Tibial artery (tissue), 4 donors: ENCODE measurements around the gene CD247.

Source experiments
- DNase-seq, 2 donors: peaks; one replicate each; pipeline ENCODE4 v3.0.0-alpha.2; 2019
- H3K27ac ChIP-seq, 2 donors: fragments of 200-600 bp; sonication (generic) in 1 of 2; 1 replicate in 1 of 2; 2 replicates in 1 of 2; pipeline ENCODE4 v1.5.1; 2018 to 2019; ENCODE audit warnings: mild to moderate bottlenecking in 1 of 2
- H3K27me3 ChIP-seq, 2 donors: fragments of 200-600 bp; sonication (generic) in 1 of 2; one replicate each; pipeline versions ENCODE4 v1.5.1 to v1.6.0; 2016 to 2019
- H3K36me3 ChIP-seq, 3 donors: fragments of 200-600 bp; sonication (generic) in 2 of 3; one replicate each; pipeline ENCODE4 v1.5.1; 2016 to 2019; ENCODE audit warnings: mild to moderate bottlenecking in 2 of 3
- H3K4me1 ChIP-seq, 4 donors: fragments of 200-600 bp; sonication (generic) in 2 of 4; 1 replicate in 3 of 4; 2 replicates in 1 of 4; pipeline ENCODE4 v1.5.1; 2016 to 2019
- H3K4me3 ChIP-seq, 2 donors: fragments of 200-600 bp; sonication (generic) in 1 of 2; 1 replicate in 1 of 2; 2 replicates in 1 of 2; pipeline ENCODE4 v1.5.1; 2018 to 2019; ENCODE audit warnings: mild to moderate bottlenecking in 2 of 2
- H3K9me3 ChIP-seq, 3 donors: fragments of 200-600 bp; sonication (generic) in 1 of 3; one replicate each; pipeline ENCODE4 v1.5.1; 2016 to 2019
- CTCF ChIP-seq, 2 experiments: fragments of 200-600 bp in 1 of 2; fragments of 450-650 bp in 1 of 2; IDR thresholded peaks; one replicate each; pipeline ENCODE4 v1.5.1; 2017 to 2019; ENCODE audit warnings: antibody characterized with exemption in 2 of 2, mild to moderate bottlenecking in 1 of 2, moderate library complexity in 1 of 2
- intact Hi-C: fragments of 100-400 bp; cut with DNase I; formaldehyde crosslinking; loops from one replicate; pipeline ENCODE4 v1.15.0; 2023; ENCODE audit warnings: low total_unique reads

The CD247 gene

GRCh38 chr1:167442142-167442848 lies 76.0 kb downstream of the CD247 start:
- H3K27ac ChIP-seq = no peak overlapping the region
- intact Hi-C loops = loop anchor here (2.0 to 10.0 kb wide), 3 partner anchors 93 to 377 kb away; no protein-coding TSS in a partner anchor

GRCh38 chr1:167441222-167441621 lies 77.1 kb downstream of the CD247 start:
- no peak for DNase-seq
- H3K27ac ChIP-seq = no peak overlapping the region
- H3K36me3 ChIP-seq = no peaks in the 10 kb centered on the region
- TF ChIP-seq CTCF (IDR thresholded peaks at IDR 0.05) = no peak
- no peaks in the 10 kb centered on the region for H3K9me3 ChIP-seq
- H3K4me1 ChIP-seq = peaks cover 0 to 11% (median 9%) of the 10 kb centered on the region in 4 donors
- peaks cover 0 to 15% of the 10 kb centered on the region in 2 donors for H3K27me3 ChIP-seq
- H3K4me3 ChIP-seq = no peak overlapping the region
- intact Hi-C loops = loop anchor here (5.0 to 10.0 kb wide), 2 partner anchors 94 to 174 kb away; no protein-coding TSS in a partner anchor

More at GRCh38 chr1:167442142-167442848, 76.0 kb downstream of the CD247 start:
- Histone ChIP-seq H3K9me3 (no peaks in the 10 kb centered on the region), H3K4me1 (peaks cover 0 to 11% (median 9%) of the 10 kb centered on the region in 4 donors), H3K36me3 (no peaks in the 10 kb centered on the region), H3K4me3 (no peak overlapping the region), H3K27me3 (peaks cover 0 to 15% of the 10 kb centered on the region in 2 donors)
- peak; percentile 85 to 88 for DNase-seq
- TF ChIP-seq CTCF (IDR thresholded peaks at IDR 0.05) = peak; percentile 78 to 85

- DNase-seq = no peak
- Histone ChIP-seq H3K36me3 (no peaks in the 10 kb centered on the region), H3K4me1 (peaks cover 0 to 11% (median 9%) of the 10 kb centered on the region in 4 donors), H3K27me3 (peaks cover 0 to 15% of the 10 kb centered on the region in 2 donors), H3K4me3 (no peak overlapping the region), H3K27ac (no peak overlapping the region), H3K9me3 (no peaks in the 10 kb centered on the region)
- TF ChIP-seq CTCF (IDR thresholded peaks at IDR 0.05) = no peak
- intact Hi-C loops = loop anchor here (5.0 to 10.0 kb wide), 2 partner anchors 94 to 173 kb away; no protein-coding TSS in a partner anchor
Observed at GRCh38 chr1:167440776-167441175, 77.6 kb downstream of the CD247 start.

GRCh38 chr1:167440345-167440744 lies 78.0 kb downstream of the CD247 start:
- no peaks in the 10 kb centered on the region for H3K36me3 ChIP-seq
- peaks cover 0 to 15% of the 10 kb centered on the region in 2 donors for H3K27me3 ChIP-seq
- intact Hi-C loops = loop anchor here (5.0 to 10.0 kb wide), 2 partner anchors 94 to 173 kb away; no protein-coding TSS in a partner anchor
- no peak overlapping the region for H3K27ac ChIP-seq
- no peaks in the 10 kb centered on the region for H3K9me3 ChIP-seq
- no peak for TF ChIP-seq CTCF (IDR thresholded peaks at IDR 0.05)
- H3K4me3 ChIP-seq = no peak overlapping the region
- H3K4me1 ChIP-seq = peaks cover 0 to 11% (median 9%) of the 10 kb centered on the region in 4 donors
- DNase-seq = no peak

GRCh38 chr1:167439301-167439988 lies 78.9 kb downstream of the CD247 start:
- DNase-seq = no peak
- Histone ChIP-seq H3K27ac (no peak overlapping the region), H3K36me3 (no peaks in the 10 kb centered on the region), H3K4me3 (peak overlapping the region; percentile 23 to 48), H3K27me3 (peaks cover 0 to 15% of the 10 kb centered on the region in 2 donors), H3K9me3 (no peaks in the 10 kb centered on the region), H3K4me1 (peaks cover 0 to 11% (median 9%) of the 10 kb centered on the region in 4 donors)
- no peak for TF ChIP-seq CTCF (IDR thresholded peaks at IDR 0.05)
- intact Hi-C loops = no loop called here
